HG03558 (cell line): ENCODE measurements around the gene DEPP1.

ENCODE experiments used
- ATAC-seq: cut with Tn5 transposase; IDR thresholded peaks from one replicate; pipeline ENCODE4 v1.9.1; 2021; ENCODE audit warnings: moderate number of reproducible peaks; ENCODE audit not compliant: unreplicated experiment; ENCODE audit errors: extremely low read depth

The DEPP1 gene

GRCh38 chr10:44993922-44994751 lies 15.5 kb upstream of the DEPP1 start:
- no peak for ATAC-seq

GRCh38 chr10:44993226-44993921 lies 14.8 kb upstream of the DEPP1 start:
- ATAC-seq = no peak

GRCh38 chr10:44992732-44993225 lies 14.2 kb upstream of the DEPP1 start:
- ATAC-seq = no peak

- ATAC-seq = no peak
Measured at GRCh38 chr10:44992070-44992731, 13.6 kb upstream of the DEPP1 start.

- ATAC-seq = no peak
Measured at GRCh38 chr10:44991571-44991970, 13.0 kb upstream of the DEPP1 start.

GRCh38 chr10:44990965-44991364 lies 12.4 kb upstream of the DEPP1 start:
- no peak for ATAC-seq

- no peak for ATAC-seq
Measured at GRCh38 chr10:44990302-44990655, 11.7 kb upstream of the DEPP1 start.

- ATAC-seq = no peak
Measured at GRCh38 chr10:44989597-44990301, 11.1 kb upstream of the DEPP1 start.

- no peak for ATAC-seq
Measured at GRCh38 chr10:44988957-44989585, 10.5 kb upstream of the DEPP1 start.

GRCh38 chr10:44986670-44987069 lies 8.1 kb upstream of the DEPP1 start:
- ATAC-seq = no peak

- no peak for ATAC-seq
Measured at GRCh38 chr10:44986179-44986578, 7.6 kb upstream of the DEPP1 start.

- ATAC-seq = no peak
Measured at GRCh38 chr10:44985175-44985681, 6.6 kb upstream of the DEPP1 start.

GRCh38 chr10:44984671-44985101 lies 6.1 kb upstream of the DEPP1 start:
- no peak for ATAC-seq

- ATAC-seq = no peak
Measured at GRCh38 chr10:44983895-44984278, 5.3 kb upstream of the DEPP1 start.

- ATAC-seq = no peak
Measured at GRCh38 chr10:44983066-44983894, 4.7 kb upstream of the DEPP1 start.

- no peak for ATAC-seq
Measured at GRCh38 chr10:44982496-44982895, 3.9 kb upstream of the DEPP1 start.

GRCh38 chr10:44982114-44982460 lies 3.5 kb upstream of the DEPP1 start:
- ATAC-seq = no peak

- peak; percentile 39 for ATAC-seq
Measured at GRCh38 chr10:44981172-44982113, 2.8 kb upstream of the DEPP1 start.
